ENCODE results near the gene GJA5. TPM values are rescaled to one million over a fixed set of nuclear protein-coding genes. Genes with fewer than 3 reads are reported as not detected.

Gene GJA5
- total RNA-seq (not detected), total RNA-seq (0 to 0.06 (median 0) reads per million in 29 experiments)
- total RNA-seq (2013), result 0.06 TPM

- WGBS (ENCODE audit: insufficient coverage), result 94% methylated on average over 2 of the region's 7 CpGs
- H3K27me3 ChIP-seq (replicated peaks in 1 of 2; ENCODE audit: control insufficient read depth in 2 of 2, extremely low read depth in 1 of 2, insufficient read depth in 2 of 2, low read length in 1 of 2), result peaks cover 0 to 10% of the 10 kb centered on the region in 2 experiments
- no peak within 1 kb of the TSS for H3K4me3 ChIP-seq (ENCODE audit: control insufficient read depth in 1 of 2, extremely low read depth in 1 of 2, low read length in 1 of 2)
- H3K4me1 Mint-ChIP-seq, result peaks cover 26 to 41% (median 31%) of the 10 kb centered on the region in 3 donors
- H3K36me3 ChIP-seq (ENCODE audit: control insufficient read depth in 2 of 2, extremely low read depth in 1 of 2, insufficient read depth in 1 of 2, low read length in 1 of 2), result no peaks in the 10 kb centered on the region
- no peaks in the 10 kb centered on the region for H3K9me3 ChIP-seq
- H3K27me3 Mint-ChIP-seq, result no peaks in the 10 kb centered on the region
- peaks cover 17 to 22% of the 10 kb centered on the region in 2 experiments for H3K4me1 ChIP-seq (ENCODE audit: control insufficient read depth in 1 of 2, extremely low read depth in 1 of 2, insufficient read depth in 2 of 2, low read length in 2 of 2)
- no peak within 1 kb of the TSS for H3K4me3 Mint-ChIP-seq
- peak within 1 kb of the TSS; percentile 44 to 86 for H3K27ac Mint-ChIP-seq
- H3K27ac ChIP-seq (ENCODE audit: low read length), result no peak within 1 kb of the TSS
- DNase-seq, result no peak
- H3K36me3 Mint-ChIP-seq, result no peaks in the 10 kb centered on the region
- CTCF ChIA-PET, result no interaction called here
- POLR2A ChIA-PET, result no interaction called here
- no peak for ATAC-seq (replicated peaks in 1 of 4)
- no peaks in the 10 kb centered on the region for H3K9me3 Mint-ChIP-seq
These were observed at the start of gene GJA5 for GRCh38 chr1:147760481-147761260. Gene GJA5, minus strand, starts transcription at chr1:147760602. Its CDS starts 1,364 bp downstream, at chr1:147759238.

- ChIA-PET CTCF (no interaction called here), POLR2A (no interaction called here)
- Mint-ChIP-seq H3K36me3 (no peaks in the 10 kb centered on the region), H3K9me3 (no peaks in the 10 kb centered on the region), H3K4me3 (no peak overlapping the region), H3K27me3 (peaks cover 5 to 9% of the 10 kb centered on the region in 2 donors), H3K27ac (no peak overlapping the region), H3K4me1 (peaks cover 0 to 13% (median 2%) of the 10 kb centered on the region in 3 donors)
- ATAC-seq (replicated peaks in 1 of 4), result no peak
- Histone ChIP-seq H3K9me3 (no peaks in the 10 kb centered on the region), H3K27ac (ENCODE audit: low read length) (no peak overlapping the region), H3K4me3 (ENCODE audit: control insufficient read depth in 1 of 2, extremely low read depth in 1 of 2, low read length in 1 of 2) (no peak overlapping the region), H3K27me3 (replicated peaks in 1 of 2; ENCODE audit: control insufficient read depth in 2 of 2, extremely low read depth in 1 of 2, insufficient read depth in 2 of 2, low read length in 1 of 2) (no peaks in the 10 kb centered on the region), H3K36me3 (ENCODE audit: control insufficient read depth in 2 of 2, extremely low read depth in 1 of 2, insufficient read depth in 1 of 2, low read length in 1 of 2) (no peaks in the 10 kb centered on the region), H3K4me1 (ENCODE audit: control insufficient read depth in 1 of 2, extremely low read depth in 1 of 2, insufficient read depth in 2 of 2, low read length in 2 of 2) (no peaks in the 10 kb centered on the region)
- no CpG with 5 or more reads among the region's 1 CpG for WGBS (ENCODE audit: insufficient coverage)
- no peak for DNase-seq
These were observed 48.8 kb upstream of the GJA5 start for GRCh38 chr1:147809236-147809635.

- H3K9me3 ChIP-seq, result no peaks in the 10 kb centered on the region
- H3K9me3 Mint-ChIP-seq, result no peaks in the 10 kb centered on the region
- no peak overlapping the region for H3K4me3 ChIP-seq (ENCODE audit: control insufficient read depth in 1 of 2, extremely low read depth in 1 of 2, low read length in 1 of 2)
- peaks cover 0 to 4% (median 0%) of the 10 kb centered on the region in 3 donors for H3K4me1 Mint-ChIP-seq
- no peak overlapping the region for H3K4me3 Mint-ChIP-seq
- 54% methylated on average over 3 of the region's 4 CpGs for WGBS (ENCODE audit: insufficient coverage)
- ATAC-seq (replicated peaks in 1 of 4), result no peak
- H3K36me3 Mint-ChIP-seq, result no peaks in the 10 kb centered on the region
- H3K27ac Mint-ChIP-seq, result no peak overlapping the region
- H3K27me3 Mint-ChIP-seq, result peaks cover 5 to 9% of the 10 kb centered on the region in 2 donors
- no peaks in the 10 kb centered on the region for H3K36me3 ChIP-seq (ENCODE audit: control insufficient read depth in 2 of 2, extremely low read depth in 1 of 2, insufficient read depth in 1 of 2, low read length in 1 of 2)
- POLR2A ChIA-PET, result no interaction called here
- no peak overlapping the region for H3K27ac ChIP-seq (ENCODE audit: low read length)
- no peaks in the 10 kb centered on the region for H3K4me1 ChIP-seq (ENCODE audit: control insufficient read depth in 1 of 2, extremely low read depth in 1 of 2, insufficient read depth in 2 of 2, low read length in 2 of 2)
- DNase-seq, result no peak
- CTCF ChIA-PET, result no interaction called here
- no peaks in the 10 kb centered on the region for H3K27me3 ChIP-seq (replicated peaks in 1 of 2; ENCODE audit: control insufficient read depth in 2 of 2, extremely low read depth in 1 of 2, insufficient read depth in 2 of 2, low read length in 1 of 2)
These were observed 47.6 kb upstream of the GJA5 start for GRCh38 chr1:147808025-147808424.

- 89% methylated on average over 4 of the region's 4 CpGs for WGBS (ENCODE audit: insufficient coverage)
- no peak overlapping the region for H3K4me3 Mint-ChIP-seq
- POLR2A ChIA-PET, result no interaction called here
These were observed 47.0 kb upstream of the GJA5 start for GRCh38 chr1:147807405-147807804.

GRCh38 chr1:147804942-147805723, 44.7 kb upstream of the GJA5 start:
- no peak overlapping the region for H3K4me3 ChIP-seq (ENCODE audit: control insufficient read depth in 1 of 2, extremely low read depth in 1 of 2, low read length in 1 of 2)
- no peak overlapping the region for H3K27ac ChIP-seq (ENCODE audit: low read length)
- peaks cover 0 to 3% of the 10 kb centered on the region in 2 experiments for H3K27me3 ChIP-seq (replicated peaks in 1 of 2; ENCODE audit: control insufficient read depth in 2 of 2, extremely low read depth in 1 of 2, insufficient read depth in 2 of 2, low read length in 1 of 2)
- Mint-ChIP-seq H3K4me1 (no peaks in the 10 kb centered on the region), H3K27ac (no peak overlapping the region), H3K9me3 (no peaks in the 10 kb centered on the region), H3K36me3 (no peaks in the 10 kb centered on the region), H3K27me3 (peaks cover 2 to 7% of the 10 kb centered on the region in 2 donors), H3K4me3 (no peak overlapping the region)
- CTCF ChIA-PET, result interaction anchor here in 1 of 2 donors (0.7 kb wide), 2 partner anchors 12 to 26 kb away, joined by 3 read pairs; no protein-coding TSS in a partner anchor
- POLR2A ChIA-PET, result no interaction called here
- DNase-seq, result no peak
- no peak for ATAC-seq (replicated peaks in 1 of 4)
- H3K9me3 ChIP-seq, result no peaks in the 10 kb centered on the region
- H3K36me3 ChIP-seq (ENCODE audit: control insufficient read depth in 2 of 2, extremely low read depth in 1 of 2, insufficient read depth in 1 of 2, low read length in 1 of 2), result no peaks in the 10 kb centered on the region
- H3K4me1 ChIP-seq (ENCODE audit: control insufficient read depth in 1 of 2, extremely low read depth in 1 of 2, insufficient read depth in 2 of 2, low read length in 2 of 2), result no peaks in the 10 kb centered on the region
- 85% methylated on average over 6 of the region's 6 CpGs for WGBS (ENCODE audit: insufficient coverage)

More at GRCh38 chr1:147807405-147807804, 47.0 kb upstream of the GJA5 start:
- no peaks in the 10 kb centered on the region for H3K27me3 ChIP-seq (replicated peaks in 1 of 2; ENCODE audit: control insufficient read depth in 2 of 2, extremely low read depth in 1 of 2, insufficient read depth in 2 of 2, low read length in 1 of 2)
- no peaks in the 10 kb centered on the region for H3K4me1 ChIP-seq (ENCODE audit: control insufficient read depth in 1 of 2, extremely low read depth in 1 of 2, insufficient read depth in 2 of 2, low read length in 2 of 2)
- H3K27ac ChIP-seq (ENCODE audit: low read length), result no peak overlapping the region
- ATAC-seq (replicated peaks in 1 of 4) (no peak), DNase-seq (no peak)
- Mint-ChIP-seq H3K27me3 (peaks cover 6 to 9% of the 10 kb centered on the region in 2 donors), H3K4me1 (no peaks in the 10 kb centered on the region), H3K27ac (no peak overlapping the region), H3K36me3 (no peaks in the 10 kb centered on the region), H3K9me3 (no peaks in the 10 kb centered on the region)
- no peak overlapping the region for H3K4me3 ChIP-seq (ENCODE audit: control insufficient read depth in 1 of 2, extremely low read depth in 1 of 2, low read length in 1 of 2)
- H3K36me3 ChIP-seq (ENCODE audit: control insufficient read depth in 2 of 2, extremely low read depth in 1 of 2, insufficient read depth in 1 of 2, low read length in 1 of 2), result no peaks in the 10 kb centered on the region
- no peaks in the 10 kb centered on the region for H3K9me3 ChIP-seq
- CTCF ChIA-PET, result no interaction called here

GRCh38 chr1:147800804-147801203, 40.4 kb upstream of the GJA5 start:
- Histone ChIP-seq H3K27ac (ENCODE audit: low read length) (no peak overlapping the region), H3K4me1 (ENCODE audit: control insufficient read depth in 1 of 2, extremely low read depth in 1 of 2, insufficient read depth in 2 of 2, low read length in 2 of 2) (no peaks in the 10 kb centered on the region), H3K36me3 (ENCODE audit: control insufficient read depth in 2 of 2, extremely low read depth in 1 of 2, insufficient read depth in 1 of 2, low read length in 1 of 2) (no peaks in the 10 kb centered on the region), H3K9me3 (no peaks in the 10 kb centered on the region), H3K4me3 (ENCODE audit: control insufficient read depth in 1 of 2, extremely low read depth in 1 of 2, low read length in 1 of 2) (no peak overlapping the region), H3K27me3 (replicated peaks in 1 of 2; ENCODE audit: control insufficient read depth in 2 of 2, extremely low read depth in 1 of 2, insufficient read depth in 2 of 2, low read length in 1 of 2) (peaks cover 0 to 13% of the 10 kb centered on the region in 2 experiments)
- no peak overlapping the region for H3K27ac Mint-ChIP-seq
- CTCF ChIA-PET, result no interaction called here
- no peaks in the 10 kb centered on the region for H3K36me3 Mint-ChIP-seq
- no CpG with 5 or more reads among the region's 2 CpGs for WGBS (ENCODE audit: insufficient coverage)
- peaks cover 2 to 7% of the 10 kb centered on the region in 2 donors for H3K27me3 Mint-ChIP-seq
- H3K4me1 Mint-ChIP-seq, result no peaks in the 10 kb centered on the region
- H3K9me3 Mint-ChIP-seq, result no peaks in the 10 kb centered on the region
- no peak overlapping the region for H3K4me3 Mint-ChIP-seq
- no peak for ATAC-seq (replicated peaks in 1 of 4)
- POLR2A ChIA-PET, result interaction anchor here in 1 of 2 donors (0.6 kb wide), 1 partner anchor 118 kb away, joined by 3 read pairs; no protein-coding TSS in a partner anchor
- DNase-seq, result no peak

Measured in T-cell (primary cell).